GM19372 (cell line): Measurements from ENCODE around the gene GCK.
"Not testable (repeated sequence)": the region's sequence is repeated elsewhere in the genome, so short reads cannot be mapped to it uniquely, and the experiment has no call there.

Source experiments
- ATAC-seq: cut with Tn5 transposase; IDR thresholded peaks from one replicate; pipeline ENCODE4 v1.9.1; 2021; ENCODE audit warnings: mild to moderate bottlenecking, low read depth, moderate library complexity; ENCODE audit not compliant: unreplicated experiment

Gene GCK

GRCh38 chr7:44184206-44184872, 4.9 kb downstream of the GCK start:
- no peak for ATAC-seq

- ATAC-seq = no peak
These were observed 5.9 kb downstream of the GCK start for GRCh38 chr7:44183386-44183785.

- ATAC-seq = no peak
These were observed 6.4 kb downstream of the GCK start for GRCh38 chr7:44182827-44183226.

GRCh38 chr7:44180631-44181030, 8.6 kb downstream of the GCK start:
- no peak for ATAC-seq

- ATAC-seq = no peak
These were observed 11.6 kb downstream of the GCK start for GRCh38 chr7:44177570-44178131.

- no peak for ATAC-seq
These were observed 12.8 kb downstream of the GCK start for GRCh38 chr7:44176486-44176885.

GRCh38 chr7:44175730-44176129, 13.5 kb downstream of the GCK start:
- no peak for ATAC-seq

GRCh38 chr7:44174694-44174948, 14.6 kb downstream of the GCK start:
- not testable (repeated sequence) for ATAC-seq

GRCh38 chr7:44173911-44174693, 15.1 kb downstream of the GCK start:
- ATAC-seq = no peak

GRCh38 chr7:44172803-44173424, 16.3 kb downstream of the GCK start:
- ATAC-seq = no peak

- ATAC-seq = no peak
These were observed 16.9 kb downstream of the GCK start for GRCh38 chr7:44172352-44172751.

- ATAC-seq = not testable (repeated sequence)
These were observed 17.3 kb downstream of the GCK start for GRCh38 chr7:44171901-44172300.

- ATAC-seq = no peak
These were observed 21.3 kb downstream of the GCK start for GRCh38 chr7:44167920-44168319.

GRCh38 chr7:44163591-44163990, 25.6 kb downstream of the GCK start:
- ATAC-seq = no peak

- no peak for ATAC-seq
These were observed 26.3 kb downstream of the GCK start for GRCh38 chr7:44162785-44163395.

GRCh38 chr7:44162179-44162578, 27.1 kb downstream of the GCK start:
- ATAC-seq = no peak

- no peak for ATAC-seq
These were observed 27.9 kb downstream of the GCK start for GRCh38 chr7:44161371-44161770.

GRCh38 chr7:44159824-44160630, 29.2 kb downstream of the GCK start:
- ATAC-seq = no peak

- ATAC-seq = no peak
These were observed 30.2 kb downstream of the GCK start for GRCh38 chr7:44158873-44159631.
